ENCODE measurements around the gene ALMS1.
"Not testable (repeated sequence)": the region's sequence is repeated elsewhere in the genome, so short reads cannot be mapped to it uniquely, and the experiment has no call there.

Gene ALMS1

DNA sequence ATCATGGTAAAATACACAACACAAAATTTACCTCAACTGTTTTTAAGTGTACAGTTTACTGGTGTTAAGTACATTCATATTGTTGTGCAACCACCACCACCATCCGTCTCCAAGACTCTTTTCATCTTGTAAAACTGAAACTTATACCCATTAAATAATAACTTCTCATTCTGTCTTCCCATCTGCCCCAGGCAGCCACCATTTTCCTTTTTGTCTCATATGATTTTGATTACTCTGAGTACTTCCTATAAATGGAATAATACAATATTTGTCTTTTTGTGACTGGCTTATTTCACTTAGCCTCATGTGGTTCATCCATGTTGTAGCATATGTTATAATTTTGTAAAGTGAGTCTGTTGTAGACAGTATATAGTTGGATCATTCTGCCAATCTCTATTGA, 82.7 kb downstream of the ALMS1 start:
- Histone ChIP-seq H3K4me3 (ENCODE audit: low read depth, low read length) (no peak overlapping the region), H3K27me3 (no peaks in the 10 kb centered on the region), H3K9me3 (no peaks in the 10 kb centered on the region), H3K4me1 (no peaks in the 10 kb centered on the region), H3K36me3 (no peaks in the 10 kb centered on the region)
- no peak for DNase-seq
- TF ChIP-seq, protein P1, sequence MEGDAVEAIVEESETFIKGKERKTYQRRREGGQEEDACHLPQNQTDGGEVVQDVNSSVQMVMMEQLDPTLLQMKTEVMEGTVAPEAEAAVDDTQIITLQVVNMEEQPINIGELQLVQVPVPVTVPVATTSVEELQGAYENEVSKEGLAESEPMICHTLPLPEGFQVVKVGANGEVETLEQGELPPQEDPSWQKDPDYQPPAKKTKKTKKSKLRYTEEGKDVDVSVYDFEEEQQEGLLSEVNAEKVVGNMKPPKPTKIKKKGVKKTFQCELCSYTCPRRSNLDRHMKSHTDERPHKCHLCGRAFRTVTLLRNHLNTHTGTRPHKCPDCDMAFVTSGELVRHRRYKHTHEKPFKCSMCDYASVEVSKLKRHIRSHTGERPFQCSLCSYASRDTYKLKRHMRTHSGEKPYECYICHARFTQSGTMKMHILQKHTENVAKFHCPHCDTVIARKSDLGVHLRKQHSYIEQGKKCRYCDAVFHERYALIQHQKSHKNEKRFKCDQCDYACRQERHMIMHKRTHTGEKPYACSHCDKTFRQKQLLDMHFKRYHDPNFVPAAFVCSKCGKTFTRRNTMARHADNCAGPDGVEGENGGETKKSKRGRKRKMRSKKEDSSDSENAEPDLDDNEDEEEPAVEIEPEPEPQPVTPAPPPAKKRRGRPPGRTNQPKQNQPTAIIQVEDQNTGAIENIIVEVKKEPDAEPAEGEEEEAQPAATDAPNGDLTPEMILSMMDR (IDR thresholded peaks at IDR 0.05; ENCODE audit: low read depth, low read length): no peak

DNA sequence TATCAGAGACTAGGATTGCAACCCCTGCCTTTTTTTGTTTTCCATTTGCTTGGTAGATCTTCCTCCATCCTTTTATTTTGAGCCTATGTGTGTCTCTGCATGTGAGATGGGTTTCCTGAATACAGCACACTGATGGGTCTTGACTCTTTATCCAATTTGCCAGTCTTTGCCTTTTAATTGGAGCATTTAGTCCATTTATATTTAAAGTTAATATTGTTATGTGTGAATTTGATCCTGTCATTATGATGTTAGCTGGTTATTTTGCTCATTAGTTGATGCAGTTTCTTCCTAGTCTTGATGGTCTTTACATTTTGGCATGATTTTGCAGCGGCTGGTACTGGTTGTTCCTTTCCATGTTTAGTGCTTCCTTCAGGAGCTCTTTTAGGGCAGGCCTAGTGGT, 98.2 kb downstream of the ALMS1 start:
- DNase-seq; H3K4me1 ChIP-seq; H3K9me3 ChIP-seq; H3K36me3 ChIP-seq; H3K4me3 ChIP-seq (ENCODE audit: low read depth, low read length); H3K27me3 ChIP-seq: not testable (repeated sequence)

GRCh38 chr2:73487112-73487657, 101.5 kb downstream of the ALMS1 start:
- H3K9me3 ChIP-seq: no peaks in the 10 kb centered on the region
- DNase-seq: no peak
- no peaks in the 10 kb centered on the region for H3K27me3 ChIP-seq
- TF ChIP-seq, protein P1 (IDR thresholded peaks at IDR 0.05; ENCODE audit: low read depth, low read length): no peak
- no peak overlapping the region for H3K4me3 ChIP-seq (ENCODE audit: low read depth, low read length)
- H3K36me3 ChIP-seq: no peaks in the 10 kb centered on the region
- no peaks in the 10 kb centered on the region for H3K4me1 ChIP-seq

DNA sequence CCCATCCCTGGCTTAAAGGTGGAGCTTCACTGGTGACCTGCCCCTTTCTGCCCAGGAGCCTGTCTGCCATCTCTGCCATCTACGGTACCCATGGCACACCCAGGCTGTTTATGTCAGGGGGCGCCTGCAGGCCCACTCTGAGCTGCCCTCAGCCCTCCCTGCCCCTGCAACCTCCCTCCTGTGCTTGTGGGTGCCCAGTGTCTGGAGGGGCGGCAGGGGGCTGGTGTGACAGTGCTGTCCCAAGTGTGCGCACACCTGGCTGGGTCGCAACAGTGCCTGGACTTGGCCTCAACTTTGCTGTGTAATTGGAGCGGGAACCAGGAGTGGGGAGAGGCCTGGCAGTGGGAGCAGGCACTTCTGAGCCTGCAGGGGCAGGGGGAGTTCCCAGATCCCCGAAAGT, 102.4 kb downstream of the ALMS1 start:
- H3K4me3 ChIP-seq (ENCODE audit: low read depth, low read length): no peak overlapping the region
- TF ChIP-seq, protein P1 (IDR thresholded peaks at IDR 0.05; ENCODE audit: low read depth, low read length): no peak
- H3K4me1 ChIP-seq: no peaks in the 10 kb centered on the region
- H3K27me3 ChIP-seq: no peaks in the 10 kb centered on the region
- H3K36me3 ChIP-seq: no peaks in the 10 kb centered on the region
- DNase-seq: no peak
- no peaks in the 10 kb centered on the region for H3K9me3 ChIP-seq

DNA sequence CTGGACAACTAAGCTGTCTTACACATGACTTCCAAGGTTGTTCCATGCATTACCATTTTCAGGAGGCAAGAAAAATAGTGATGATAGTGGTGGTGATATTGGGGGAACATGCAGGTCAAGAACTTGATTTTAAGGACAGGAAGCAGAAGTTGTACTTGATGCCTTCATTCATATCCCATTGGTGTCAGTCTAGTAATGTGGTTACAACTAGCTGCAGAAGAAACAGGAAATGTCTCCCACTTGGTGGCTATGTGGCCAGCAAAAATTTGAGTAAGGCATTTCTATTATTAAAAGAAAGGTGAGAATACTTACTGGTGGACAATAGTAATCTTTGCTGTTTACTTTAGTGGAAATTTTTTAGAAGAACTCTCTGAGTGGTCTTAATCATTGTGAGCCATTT, 103.4 kb downstream of the ALMS1 start:
- Histone ChIP-seq H3K27me3 (no peaks in the 10 kb centered on the region), H3K4me3 (ENCODE audit: low read depth, low read length) (no peak overlapping the region), H3K9me3 (no peaks in the 10 kb centered on the region), H3K4me1 (no peaks in the 10 kb centered on the region), H3K36me3 (no peaks in the 10 kb centered on the region)
- no peak for DNase-seq
- TF ChIP-seq, protein P1 (IDR thresholded peaks at IDR 0.05; ENCODE audit: low read depth, low read length): no peak

DNA sequence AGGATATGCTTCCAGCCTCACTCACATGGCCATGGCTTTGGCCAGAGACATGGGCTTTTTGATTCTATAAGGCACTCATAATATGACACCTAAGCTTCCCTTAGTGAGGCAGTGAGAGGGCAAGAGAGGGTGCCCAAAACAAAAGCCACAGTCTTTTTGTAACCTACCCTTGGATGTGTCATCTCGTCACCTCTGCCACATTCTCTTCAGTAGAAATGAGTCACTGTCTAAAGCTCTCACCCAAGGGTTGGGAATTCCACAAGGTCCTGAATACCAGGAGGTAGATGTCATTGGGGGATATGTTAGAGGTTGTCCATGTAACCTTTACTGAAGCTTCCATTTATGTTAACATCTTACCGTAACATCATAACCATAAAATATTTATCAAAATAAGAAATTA, 108.4 kb downstream of the ALMS1 start:
- Histone ChIP-seq H3K4me3 (ENCODE audit: low read depth, low read length) (no peak overlapping the region), H3K4me1 (no peaks in the 10 kb centered on the region), H3K27me3 (no peaks in the 10 kb centered on the region), H3K9me3 (no peaks in the 10 kb centered on the region), H3K36me3 (no peaks in the 10 kb centered on the region)
- TF ChIP-seq, protein P1 (IDR thresholded peaks at IDR 0.05; ENCODE audit: low read depth, low read length): no peak
- DNase-seq: no peak

Data from BE2C (cell line).